ENCODE results near the gene CD58.

Gene CD58

GRCh38 chr1:116518400-116518799, 52.4 kb downstream of the CD58 start:
- no peak for ATAC-seq
- TF ChIP-seq ISL1 (CRISPR knock-in tag; IDR thresholded peaks at IDR 0.05) (no peak), PPARA (CRISPR knock-in tag; IDR thresholded peaks at IDR 0.05; ENCODE audit: borderline replicate concordance) (no peak), CSDC2 (CRISPR knock-in tag; IDR thresholded peaks at IDR 0.05) (no peak), POU6F1 (CRISPR knock-in tag; IDR thresholded peaks at IDR 0.05; ENCODE audit: borderline replicate concordance, low read depth) (no peak), PATZ1 (CRISPR knock-in tag; IDR thresholded peaks at IDR 0.05; ENCODE audit: borderline replicate concordance) (no peak), CREB5 (CRISPR knock-in tag; IDR thresholded peaks at IDR 0.05; ENCODE audit: low read depth) (no peak), TSHZ2 (CRISPR knock-in tag; IDR thresholded peaks at IDR 0.05) (no peak), RARB (CRISPR knock-in tag; IDR thresholded peaks at IDR 0.05) (no peak), GLIS3 (CRISPR knock-in tag; IDR thresholded peaks at IDR 0.05) (no peak), TCF4 (CRISPR knock-in tag; IDR thresholded peaks at IDR 0.05; ENCODE audit: borderline replicate concordance) (no peak), ZNF70 (CRISPR knock-in tag; IDR thresholded peaks at IDR 0.05) (no peak), SNAI2 (CRISPR knock-in tag; IDR thresholded peaks at IDR 0.05) (no peak)

- ATAC-seq: no peak
Observed at GRCh38 chr1:116516631-116517030, 54.2 kb downstream of the CD58 start.

GRCh38 chr1:116515702-116516101, 55.1 kb downstream of the CD58 start:
- TF ChIP-seq ZFP30 (CRISPR knock-in tag; IDR thresholded peaks at IDR 0.05): no peak
- peak; percentile 85 for TF ChIP-seq ZNF70 (CRISPR knock-in tag; IDR thresholded peaks at IDR 0.05)
- TF ChIP-seq SNAI2 (CRISPR knock-in tag; IDR thresholded peaks at IDR 0.05): peak; percentile 43; the same call in 1 of the 2 replicates
- peak; percentile 69; the same call in 1 of the 2 replicates for TF ChIP-seq TCF4 (CRISPR knock-in tag; IDR thresholded peaks at IDR 0.05; ENCODE audit: borderline replicate concordance)

More at GRCh38 chr1:116516631-116517030, 54.2 kb downstream of the CD58 start:
- TF ChIP-seq PPARA (CRISPR knock-in tag; IDR thresholded peaks at IDR 0.05; ENCODE audit: borderline replicate concordance) (no peak), ZC3H10 (CRISPR knock-in tag; IDR thresholded peaks at IDR 0.05) (no peak), ESRRG (CRISPR knock-in tag; IDR thresholded peaks at IDR 0.05) (no peak), OSR1 (CRISPR knock-in tag; IDR thresholded peaks at IDR 0.05) (no peak), TSHZ2 (CRISPR knock-in tag; IDR thresholded peaks at IDR 0.05) (no peak)

More at GRCh38 chr1:116515702-116516101, 55.1 kb downstream of the CD58 start:
- no peak; the same call in 2 of the 3 replicates for ATAC-seq
